Muscle layer of colon (tissue), 2 donors: Measurements from ENCODE around the gene IL2RA.
"Not testable (repeated sequence)": the region's sequence is repeated elsewhere in the genome, so short reads cannot be mapped to it uniquely, and the experiment has no call there.

ENCODE experiments used
- H3K27ac ChIP-seq: one replicate; pipeline ENCODE4 v1.7.0; 2013; ENCODE audit warnings: low read depth, mild to moderate bottlenecking, low read length, moderate library complexity
- H3K27me3 ChIP-seq, 2 donors: one replicate each; pipeline ENCODE4 v1.7.0; 2013; ENCODE audit warnings: low read length in 2 of 2, mild to moderate bottlenecking in 2 of 2; ENCODE audit not compliant: insufficient read depth in 2 of 2, control insufficient read depth in 1 of 2
- H3K36me3 ChIP-seq: one replicate; pipeline ENCODE4 v1.7.0; 2013; ENCODE audit warnings: mild to moderate bottlenecking, low read length; ENCODE audit not compliant: insufficient read depth
- H3K4me1 ChIP-seq: one replicate; pipeline ENCODE4 v1.7.0; 2013; ENCODE audit warnings: mild to moderate bottlenecking, low read length; ENCODE audit not compliant: insufficient read depth
- H3K4me3 ChIP-seq, 2 donors: one replicate each; pipeline ENCODE4 v1.7.0; 2013; ENCODE audit warnings: low read length in 2 of 2, low read depth in 1 of 2, mild to moderate bottlenecking in 1 of 2, moderate library complexity in 1 of 2
- H3K9ac ChIP-seq: one replicate; pipeline ENCODE4 v1.7.0; 2013; ENCODE audit warnings: low read length
- H3K9me3 ChIP-seq: one replicate; pipeline ENCODE4 v1.7.0; 2013; ENCODE audit warnings: mild to moderate bottlenecking, low read length
- donor health status: abdominal sarcoma.
- donor health status: Adenocarcinoma of cecum.

Gene IL2RA

DNA sequence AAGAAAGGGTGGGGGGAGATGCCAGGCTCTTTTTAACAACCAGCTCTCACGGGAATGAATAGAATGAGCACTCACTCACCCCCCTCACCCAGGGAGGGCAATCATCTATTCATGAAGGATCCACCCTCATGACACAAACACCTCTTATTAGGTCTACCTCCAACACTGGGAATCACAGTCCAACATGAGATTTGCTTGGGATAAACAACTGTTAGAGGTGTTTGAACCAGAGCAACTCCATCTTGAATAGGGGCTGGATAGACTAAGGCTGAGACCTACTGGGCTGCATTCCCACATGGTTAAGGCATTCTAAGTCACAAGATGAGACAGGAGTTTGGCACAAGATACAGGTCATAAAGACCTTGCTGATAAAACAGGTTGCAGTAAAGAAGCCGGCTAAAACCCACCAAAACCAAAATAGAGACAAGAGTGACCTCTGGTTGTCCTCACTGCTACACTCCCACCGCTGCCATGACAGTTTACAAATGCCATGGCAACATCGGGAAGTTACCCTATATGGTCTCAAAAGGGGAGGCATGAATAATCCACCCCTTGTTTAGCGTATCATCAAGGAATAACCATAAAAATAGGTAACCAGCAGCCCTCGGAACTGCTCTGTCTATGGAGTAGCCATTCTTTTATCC is 56.9 kb downstream of the IL2RA start:
- H3K36me3 ChIP-seq, H3K9me3 ChIP-seq, H3K9ac ChIP-seq, H3K4me3 ChIP-seq, H3K4me1 ChIP-seq, H3K27ac ChIP-seq, H3K27me3 ChIP-seq: not testable (repeated sequence)

DNA sequence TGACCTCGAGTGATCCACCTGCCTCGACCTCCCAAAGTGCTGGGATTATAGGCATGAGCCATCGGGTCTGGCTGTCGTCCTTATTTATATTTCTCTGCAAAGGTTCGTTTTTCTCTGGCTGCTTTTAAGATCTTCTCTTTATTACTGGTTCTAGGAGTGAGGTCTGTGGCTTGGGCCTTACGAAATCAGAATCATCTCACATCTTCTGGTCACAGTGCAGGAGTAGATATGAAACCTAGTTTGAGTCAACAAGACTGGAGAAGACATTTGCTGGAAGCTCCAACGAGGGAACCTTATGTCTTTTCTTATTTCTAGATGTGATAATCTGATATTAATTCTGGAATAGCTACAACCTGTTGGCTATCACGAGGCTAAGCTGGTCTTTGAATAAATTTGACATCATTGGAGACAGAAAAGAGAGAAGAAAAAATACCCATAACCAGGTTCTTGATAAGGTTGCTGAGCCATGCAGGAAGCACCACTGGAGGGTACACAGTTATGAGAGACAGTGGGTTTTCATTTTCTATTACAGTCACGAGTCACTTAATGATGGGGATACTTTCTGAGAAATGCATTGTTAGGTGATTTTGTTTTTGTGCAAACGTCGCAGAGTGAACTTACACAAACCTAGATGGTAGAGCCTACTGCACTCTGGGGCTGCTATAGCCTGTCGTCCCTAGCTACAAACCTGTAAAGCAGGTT is 59.2 kb downstream of the IL2RA start:
- no peak overlapping the region for H3K4me3 ChIP-seq
- no peak overlapping the region for H3K9ac ChIP-seq
- no peaks in the 10 kb centered on the region for H3K36me3 ChIP-seq
- H3K4me1 ChIP-seq: no peaks in the 10 kb centered on the region
- H3K9me3 ChIP-seq: no peaks in the 10 kb centered on the region
- no peak overlapping the region for H3K27ac ChIP-seq
- H3K27me3 ChIP-seq: no peaks in the 10 kb centered on the region

GRCh38 chr10:5999440-6000165 is 62.6 kb downstream of the IL2RA start:
- H3K27ac ChIP-seq: no peak overlapping the region
- no peaks in the 10 kb centered on the region for H3K27me3 ChIP-seq
- no peaks in the 10 kb centered on the region for H3K9me3 ChIP-seq
- no peak overlapping the region for H3K9ac ChIP-seq
- H3K36me3 ChIP-seq: no peaks in the 10 kb centered on the region
- no peaks in the 10 kb centered on the region for H3K4me1 ChIP-seq
- no peak overlapping the region for H3K4me3 ChIP-seq

GRCh38 chr10:5996696-5997095 is 65.5 kb downstream of the IL2RA start:
- Histone ChIP-seq H3K27ac (no peak overlapping the region), H3K9ac (no peak overlapping the region), H3K27me3 (no peaks in the 10 kb centered on the region), H3K36me3 (no peaks in the 10 kb centered on the region), H3K9me3 (peaks cover 2% of the 10 kb centered on the region), H3K4me3 (no peak overlapping the region), H3K4me1 (no peaks in the 10 kb centered on the region)

DNA sequence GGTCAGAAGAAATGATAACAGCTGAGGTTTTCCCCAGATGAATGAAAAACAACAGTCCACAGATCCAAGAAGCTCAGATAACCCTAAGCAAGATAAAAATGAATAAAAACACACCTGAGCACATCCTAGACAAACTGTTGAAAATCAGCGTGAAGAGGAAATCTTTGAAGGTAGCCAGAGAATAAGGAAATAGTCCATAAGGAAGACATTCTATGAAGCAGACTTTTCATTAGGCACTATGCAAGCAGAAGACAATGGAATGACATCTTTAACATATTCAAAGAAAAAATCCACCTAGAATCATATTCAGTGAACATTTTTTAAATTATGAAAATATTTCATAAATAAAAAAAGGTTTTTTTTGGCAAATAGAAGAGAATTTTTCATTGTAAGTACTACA is 69.8 kb downstream of the IL2RA start:
- Histone ChIP-seq H3K4me3 (no peak overlapping the region), H3K4me1 (peaks cover 3% of the 10 kb centered on the region), H3K27ac (no peak overlapping the region), H3K9ac (no peak overlapping the region), H3K9me3 (peaks cover 6% of the 10 kb centered on the region), H3K36me3 (no peaks in the 10 kb centered on the region), H3K27me3 (no peaks in the 10 kb centered on the region)

- Histone ChIP-seq H3K27ac (no peak overlapping the region), H3K9me3 (peaks cover 6% of the 10 kb centered on the region), H3K4me1 (peaks cover 3% of the 10 kb centered on the region), H3K9ac (no peak overlapping the region), H3K27me3 (no peaks in the 10 kb centered on the region), H3K36me3 (no peaks in the 10 kb centered on the region), H3K4me3 (peak overlapping the region in 1 of 2 donors; percentile 14)
These were observed 70.5 kb downstream of the IL2RA start for GRCh38 chr10:5991708-5992107.

- no peak overlapping the region for H3K27ac ChIP-seq
- H3K9ac ChIP-seq: no peak overlapping the region
These were observed 72.4 kb downstream of the IL2RA start for GRCh38 chr10:5989756-5990155.

GRCh38 chr10:5988336-5988920 is 73.7 kb downstream of the IL2RA start:
- Histone ChIP-seq H3K4me3 (no peak overlapping the region), H3K9me3 (peaks cover 6% of the 10 kb centered on the region), H3K36me3 (no peaks in the 10 kb centered on the region), H3K9ac (no peak overlapping the region), H3K27me3 (no peaks in the 10 kb centered on the region), H3K27ac (no peak overlapping the region), H3K4me1 (peaks cover 3% of the 10 kb centered on the region)

More at GRCh38 chr10:5989756-5990155, 72.4 kb downstream of the IL2RA start:
- Histone ChIP-seq H3K36me3 (no peaks in the 10 kb centered on the region), H3K4me1 (peaks cover 3% of the 10 kb centered on the region), H3K9me3 (peaks cover 6% of the 10 kb centered on the region), H3K4me3 (no peak overlapping the region), H3K27me3 (no peaks in the 10 kb centered on the region)

DNA sequence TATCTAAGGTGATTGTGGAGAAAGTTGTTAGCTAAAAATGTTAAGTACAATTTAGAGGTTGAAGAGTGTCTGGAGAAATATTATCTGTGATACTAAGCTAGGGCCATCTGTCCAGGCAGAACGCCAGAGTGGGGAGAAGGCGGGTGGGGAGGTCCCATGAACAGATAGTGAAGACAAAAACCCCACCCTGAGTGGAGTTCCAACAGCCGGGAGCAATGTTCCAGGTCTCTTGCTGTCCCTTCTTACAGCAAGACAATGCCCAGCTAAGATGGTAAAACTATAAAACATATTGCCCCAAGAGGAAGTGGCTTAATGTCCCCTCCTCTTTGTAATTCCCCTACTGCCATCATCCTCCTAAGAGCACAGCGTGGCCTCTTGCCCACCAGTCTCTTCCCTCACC is 74.4 kb downstream of the IL2RA start:
- no peak overlapping the region for H3K9ac ChIP-seq
- H3K4me3 ChIP-seq: no peak overlapping the region
- H3K27ac ChIP-seq: no peak overlapping the region
- peaks cover 3% of the 10 kb centered on the region for H3K4me1 ChIP-seq
- H3K36me3 ChIP-seq: no peaks in the 10 kb centered on the region
- H3K9me3 ChIP-seq: peaks cover 6% of the 10 kb centered on the region
- no peaks in the 10 kb centered on the region for H3K27me3 ChIP-seq

GRCh38 chr10:5985029-5985428 is 77.1 kb downstream of the IL2RA start:
- Histone ChIP-seq H3K9me3 (no peaks in the 10 kb centered on the region), H3K36me3 (no peaks in the 10 kb centered on the region), H3K4me1 (peaks cover 3% of the 10 kb centered on the region), H3K27ac (no peak overlapping the region), H3K27me3 (no peaks in the 10 kb centered on the region), H3K4me3 (no peak overlapping the region), H3K9ac (no peak overlapping the region)

GRCh38 chr10:5983774-5984173 is 78.4 kb downstream of the IL2RA start:
- H3K36me3 ChIP-seq: no peaks in the 10 kb centered on the region
- peaks cover 3% of the 10 kb centered on the region for H3K4me1 ChIP-seq
- no peaks in the 10 kb centered on the region for H3K9me3 ChIP-seq
- no peak overlapping the region for H3K4me3 ChIP-seq
- no peak overlapping the region for H3K9ac ChIP-seq
- no peaks in the 10 kb centered on the region for H3K27me3 ChIP-seq
- H3K27ac ChIP-seq: no peak overlapping the region
